Activated CD4-positive, alpha-beta T cell treated with anti-CD3 and anti-CD28 coated beads, Interleukin-2, amount 50 U/mL, for 48 hours (primary cell): ENCODE results near the gene KCNJ16.

Source experiments
- DNase-seq, 2 experiments: peaks; one replicate each; pipeline ENCODE4 v3.0.0-alpha.2; 2020

The KCNJ16 gene

GRCh38 chr17:70172923-70173322 lies 97.9 kb downstream of the KCNJ16 start:
- no peak for DNase-seq

- no peak for DNase-seq
These were observed 98.7 kb downstream of the KCNJ16 start for GRCh38 chr17:70173681-70174080.

GRCh38 chr17:70181376-70181775 lies 106.4 kb downstream of the KCNJ16 start:
- DNase-seq: no peak

GRCh38 chr17:70181866-70182265 lies 106.8 kb downstream of the KCNJ16 start:
- no peak for DNase-seq

GRCh38 chr17:70183508-70183907 lies 108.5 kb downstream of the KCNJ16 start:
- DNase-seq: no peak

- DNase-seq: no peak
These were observed 109.2 kb downstream of the KCNJ16 start for GRCh38 chr17:70184207-70184606.

- no peak for DNase-seq
These were observed 109.7 kb downstream of the KCNJ16 start for GRCh38 chr17:70184770-70185169.
